ENCODE results near the gene AGXT2. TPM values are rescaled to one million over a fixed set of nuclear protein-coding genes. Genes with fewer than 3 reads are reported as not detected.
"Not testable (repeated sequence)": the region's sequence is repeated elsewhere in the genome, so short reads cannot be mapped to it uniquely, and the experiment has no call there.

AGXT2 gene
- total RNA-seq, 1 experiment from 2014 or later: not detected

DNA sequence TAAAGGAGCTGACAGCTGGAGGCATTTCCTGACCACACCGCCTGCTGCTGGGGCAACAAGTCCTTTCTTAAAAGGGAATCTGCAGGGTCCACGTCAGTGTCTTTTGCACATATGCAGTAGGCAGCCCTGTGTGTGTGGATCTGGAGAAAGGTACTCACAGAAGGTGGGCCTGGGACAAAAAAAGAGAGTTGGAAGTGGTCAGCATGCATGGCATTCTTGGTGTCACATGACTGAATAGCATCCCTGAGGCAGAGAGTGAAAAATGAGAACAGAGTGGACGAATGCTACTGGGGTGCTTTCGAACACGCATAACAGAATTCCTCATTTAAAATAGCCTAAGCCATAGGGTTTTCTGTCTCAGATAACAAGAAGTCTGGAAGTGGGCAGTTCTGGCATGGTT, 71.4 kb downstream of the AGXT2 start:
- H3K27ac ChIP-seq (ENCODE audit: low read depth, low read length): no peak overlapping the region
- no peak overlapping the region for H3K4me3 ChIP-seq (replicated peaks in 1 of 2; ENCODE audit: low read depth in 1 of 2, low read length in 2 of 2)
- H3K4me2 ChIP-seq (ENCODE audit: low read length): no peak overlapping the region
- H3K9ac ChIP-seq (ENCODE audit: low read length): no peak overlapping the region
- DNase-seq (ENCODE audit: low read depth, low spot score): no peak
- ChIA-PET RAD21 (ENCODE audit: low non-redundant PET in 1 of 2, low total read pairs in 2 of 2, uncharacterized antibody in 2 of 2, unreplicated experiment in 2 of 2) (no interaction called here), CTCF (no interaction called here), POLR2A (no interaction called here)
- H4K20me1 ChIP-seq (ENCODE audit: insufficient read depth): no peaks in the 10 kb centered on the region
- no peak for ATAC-seq
- BruUV-seq (replicated peaks): no TSS peak
- no peaks in the 10 kb centered on the region for H3K4me1 ChIP-seq (ENCODE audit: control insufficient read depth in 1 of 2, insufficient read depth in 2 of 2, low read length in 2 of 2)
- no peaks in the 10 kb centered on the region for H3K79me2 ChIP-seq (ENCODE audit: insufficient read depth, low read length)
- no peak for TF ChIP-seq ELF1 (IDR thresholded peaks at IDR 0.05; ENCODE audit: borderline replicate concordance, low read depth)
- TF ChIP-seq FOSL1 (IDR thresholded peaks at IDR 0.05; ENCODE audit: low read depth): no peak
- no peak for TF ChIP-seq YY1 (IDR thresholded peaks at IDR 0.05; ENCODE audit: extremely low read depth, insufficient replicate concordance, low read depth, low read length)
- TF ChIP-seq CTCF (IDR thresholded peaks at IDR 0.05 in 2 of 3, conservative IDR thresholded peaks at IDR 0.05 in 1 of 3; ENCODE audit: borderline replicate concordance in 1 of 3, insufficient read depth in 1 of 3, low read depth in 2 of 3, low read length in 2 of 3): no peak
- intact Hi-C loops (cut with micrococcal nuclease): no loop called here
- H3K9me3 ChIP-seq (ENCODE audit: control insufficient read depth in 1 of 2, insufficient read depth in 1 of 2, low read depth in 1 of 2, low read length in 2 of 2): no peaks in the 10 kb centered on the region
- no peaks in the 10 kb centered on the region for H3K36me3 ChIP-seq (ENCODE audit: control insufficient read depth in 1 of 2, insufficient read depth in 2 of 2, low read length in 2 of 2)
- H3K27me3 ChIP-seq (ENCODE audit: insufficient read depth, low read length): no peaks in the 10 kb centered on the region
- H3K9me2 ChIP-seq (ENCODE audit: insufficient read depth): no peaks in the 10 kb centered on the region
- no peak overlapping the region for H2AFZ ChIP-seq (ENCODE audit: low read depth, low read length, poor library complexity, severe bottlenecking)

GRCh38 chr5:34971655-34972054, 76.1 kb downstream of the AGXT2 start:
- DNase-seq (ENCODE audit: low read depth, low spot score); H3K9ac ChIP-seq (ENCODE audit: low read length); intact Hi-C loops (cut with micrococcal nuclease); H3K79me2 ChIP-seq (ENCODE audit: insufficient read depth, low read length); ATAC-seq; H3K9me3 ChIP-seq (ENCODE audit: control insufficient read depth in 1 of 2, insufficient read depth in 1 of 2, low read depth in 1 of 2, low read length in 2 of 2); H3K4me2 ChIP-seq (ENCODE audit: low read length); H3K4me3 ChIP-seq (replicated peaks in 1 of 2; ENCODE audit: low read depth in 1 of 2, low read length in 2 of 2); H2AFZ ChIP-seq (ENCODE audit: low read depth, low read length, poor library complexity, severe bottlenecking); H4K20me1 ChIP-seq (ENCODE audit: insufficient read depth); BruUV-seq (replicated peaks); H3K4me1 ChIP-seq (ENCODE audit: control insufficient read depth in 1 of 2, insufficient read depth in 2 of 2, low read length in 2 of 2); RAD21 ChIA-PET (ENCODE audit: low non-redundant PET in 1 of 2, low total read pairs in 2 of 2, uncharacterized antibody in 2 of 2, unreplicated experiment in 2 of 2); H3K27ac ChIP-seq (ENCODE audit: low read depth, low read length); H3K9me2 ChIP-seq (ENCODE audit: insufficient read depth); POLR2A ChIA-PET; H3K27me3 ChIP-seq (ENCODE audit: insufficient read depth, low read length); H3K36me3 ChIP-seq (ENCODE audit: control insufficient read depth in 1 of 2, insufficient read depth in 2 of 2, low read length in 2 of 2); CTCF ChIA-PET: not testable (repeated sequence)

Data from HCT116 (cell line).